GM23338 (cell line): ENCODE results near the gene RPL15. TPM values are rescaled to one million over a fixed set of nuclear protein-coding genes. Genes with fewer than 3 reads are reported as not detected.

Source experiments
- ATAC-seq: fragments of 200-7000 bp; cut with Tn5 transposase; 3 replicates; pipeline ENCODE4 v1.9.1; 2020
- DNase-seq: peaks from one replicate; pipeline ENCODE4 v3.0.0-alpha.2; 2015; ENCODE audit warnings: low spot score
- H2AFZ ChIP-seq: fragments of 200-600 bp; sonication (generic); 2 replicates; pipeline ENCODE4 v1.8.0; 2016; ENCODE audit warnings: antibody characterized with exemption, mild to moderate bottlenecking, moderate library complexity
- H3F3A ChIP-seq: fragments of 200-600 bp; sonication (generic); replicated peaks from 2 replicates; pipeline ENCODE4 v1.8.0; 2017; ENCODE audit warnings: antibody characterized with exemption, mixed run types, low read depth
- H3K27ac ChIP-seq: fragments of 200-600 bp; sonication (generic); 2 replicates; pipeline ENCODE4 v1.6.1; 2016; ENCODE audit warnings: low read depth
- H3K27me3 ChIP-seq: fragments of 200-600 bp; sonication (generic); 2 replicates; pipeline ENCODE4 v1.8.0; 2016; ENCODE audit warnings: mild to moderate bottlenecking, mixed run types, moderate library complexity; ENCODE audit not compliant: insufficient read depth
- H3K36me3 ChIP-seq: fragments of 200-600 bp; sonication (generic); 2 replicates; pipeline ENCODE4 v1.8.0; 2016; ENCODE audit warnings: mild to moderate bottlenecking; ENCODE audit not compliant: insufficient read depth
- H3K4me1 ChIP-seq: fragments of 200-600 bp; sonication (generic); 2 replicates; pipeline ENCODE4 v1.8.0; 2016; ENCODE audit warnings: mild to moderate bottlenecking, moderate library complexity; ENCODE audit not compliant: insufficient read depth
- H3K4me2 ChIP-seq: fragments of 200-600 bp; sonication (generic); 2 replicates; pipeline ENCODE4 v1.7.1; 2017; ENCODE audit warnings: mixed run types
- H3K4me3 ChIP-seq: fragments of 200-600 bp; sonication (generic); 2 replicates; pipeline ENCODE4 v1.6.1; 2016; ENCODE audit warnings: mixed run types
- H3K79me2 ChIP-seq: fragments of 200-600 bp; sonication (generic); replicated peaks from 2 replicates; pipeline ENCODE4 v1.8.0; 2017; ENCODE audit warnings: mild to moderate bottlenecking; ENCODE audit not compliant: insufficient read depth
- H3K9me2 ChIP-seq: fragments of 200-600 bp; sonication (generic); 2 replicates; pipeline ENCODE4 v1.8.0; 2017; ENCODE audit not compliant: insufficient read depth
- H4K20me1 ChIP-seq: fragments of 200-600 bp; sonication (generic); replicated peaks from 2 replicates; pipeline ENCODE4 v1.8.0; 2017; ENCODE audit warnings: mild to moderate bottlenecking; ENCODE audit not compliant: insufficient read depth
- H3K27ac Mint-ChIP-seq: 2 replicates; pipeline ENCODE4 v1.8.0; 2020; ENCODE audit warnings: inconsistent platforms, mild to moderate bottlenecking, moderate library complexity, mixed read lengths
- H3K27me3 Mint-ChIP-seq: 3 replicates; pipeline ENCODE4 v1.8.0; 2022; ENCODE audit warnings: low read depth, mild to moderate bottlenecking, moderate library complexity, mixed read lengths, inconsistent platforms; ENCODE audit not compliant: insufficient read depth, poor library complexity
- H3K36me3 Mint-ChIP-seq: 3 replicates; pipeline ENCODE4 v1.8.0; 2021; ENCODE audit warnings: low read depth, mild to moderate bottlenecking, inconsistent platforms, moderate library complexity, mixed read lengths
- H3K4me1 Mint-ChIP-seq: 3 replicates; pipeline ENCODE4 v1.8.0; 2020; ENCODE audit warnings: mild to moderate bottlenecking, inconsistent platforms, mixed read lengths
- H3K4me3 Mint-ChIP-seq: 3 replicates; pipeline ENCODE4 v1.8.0; 2021; ENCODE audit warnings: moderate library complexity, mild to moderate bottlenecking, inconsistent platforms, mixed read lengths
- H3K9me3 Mint-ChIP-seq: 3 replicates; pipeline ENCODE4 v1.8.0; 2020; ENCODE audit warnings: moderate library complexity, mild to moderate bottlenecking, inconsistent platforms, mixed read lengths
- CREB1 ChIP-seq: fragments of 250-450 bp; sonication (Bioruptor Pico); IDR thresholded peaks from 2 replicates; pipeline ENCODE4 v1.5.0; 2020; ENCODE audit warnings: low read depth, mild to moderate bottlenecking, moderate library complexity
- CTCF ChIP-seq, 2 experiments: fragments of 200-600 bp in 1 of 2; sonication (generic) in 1 of 2; conservative IDR thresholded peaks; 2 replicates each; pipeline versions ENCODE4 v1.5.1 to v1.6.1; 2016 to 2017; ENCODE audit warnings: antibody characterized with exemption in 2 of 2, low read depth in 2 of 2, mild to moderate bottlenecking in 2 of 2, moderate library complexity in 1 of 2
- ETS1 ChIP-seq: IDR thresholded peaks from 2 replicates; pipeline ENCODE4 v1.6.1; 2016; ENCODE audit warnings: antibody characterized with exemption
- EZH2 ChIP-seq: fragments of 200-600 bp; sonication (generic); IDR thresholded peaks from one replicate; pipeline ENCODE4 v1.8.0; 2017; ENCODE audit warnings: antibody characterized with exemption, mild to moderate bottlenecking, low read depth; ENCODE audit not compliant: unreplicated experiment
- EZH2phosphoT487 ChIP-seq: fragments of 200-600 bp; sonication (generic); IDR thresholded peaks from one replicate; pipeline ENCODE4 v1.8.1; 2018; ENCODE audit warnings: antibody characterized with exemption; ENCODE audit not compliant: unreplicated experiment
- NANOG ChIP-seq: IDR thresholded peaks from 2 replicates; pipeline ENCODE4 v1.6.1; 2016; ENCODE audit warnings: antibody characterized with exemption, borderline replicate concordance
- REST ChIP-seq: IDR thresholded peaks from one replicate; pipeline ENCODE4 v1.6.1; 2018; ENCODE audit warnings: antibody characterized with exemption; ENCODE audit not compliant: unreplicated experiment
- STAT1 ChIP-seq: IDR thresholded peaks from one replicate; pipeline ENCODE4 v1.6.1; 2016; ENCODE audit warnings: antibody characterized with exemption; ENCODE audit not compliant: unreplicated experiment
- ZNF114 ChIP-seq: fragments of 250-450 bp; sonication (Bioruptor Pico); IDR thresholded peaks from 2 replicates; pipeline ENCODE4 v1.5.0; 2020; ENCODE audit warnings: mild to moderate bottlenecking, moderate library complexity
- ZNF462 ChIP-seq: fragments of 250-450 bp; sonication (Bioruptor Pico); IDR thresholded peaks from 2 replicates; pipeline ENCODE4 v1.5.0; 2020; ENCODE audit warnings: mild to moderate bottlenecking, moderate library complexity
- polyA plus RNA-seq: library from polyadenylated mRNA; unstranded; fragments of >200 nt; fragmentation: Nextera tagmentation; extraction: Ambion mirVana; gene quantifications from 2 replicates; pipeline ENCODE4 v1.2.1, GENCODE V29; 2016
- total RNA-seq: library from RNA; depleted of rRNA; stranded (reverse); fragments of >200 nt; shearing (Covaris generic); gene quantifications from 2 replicates; pipeline ENCODE4 v1.2.3, GENCODE V29; 2014

Gene RPL15
- total and polyA plus RNA-seq, 2 experiments from 2014 or later, result 2,868 to 3,117 TPM

GRCh38 chr3:23953523-23953922, 36.6 kb downstream of the RPL15 start:
- Mint-ChIP-seq H3K9me3 (no peaks in the 10 kb centered on the region), H3K4me1 (peaks cover 16% of the 10 kb centered on the region; the same call in 2 of the 3 replicates), H3K36me3 (peaks cover 25% of the 10 kb centered on the region), H3K27me3 (no peaks in the 10 kb centered on the region), H3K27ac (no peak overlapping the region), H3K4me3 (no peak overlapping the region)
- TF ChIP-seq EZH2 (no peak), CREB1 (no peak), REST (no peak), STAT1 (no peak), CTCF (conservative IDR thresholded peaks at IDR 0.05; ENCODE audit: low read depth in 2 of 2) (no peak), ETS1 (no peak), EZH2phosphoT487 (no peak), ZNF114 (CRISPR knock-in tag) (no peak), ZNF462 (CRISPR knock-in tag) (no peak), NANOG (no peak)
- Histone ChIP-seq H3K4me3 (no peak overlapping the region), H3F3A (no peaks in the 10 kb centered on the region), H3K79me2 (peaks cover 93% of the 10 kb centered on the region), H3K4me1 (no peaks in the 10 kb centered on the region), H3K36me3 (no peaks in the 10 kb centered on the region), H4K20me1 (peaks cover 21% of the 10 kb centered on the region), H3K9me2 (no peaks in the 10 kb centered on the region), H2AFZ (no peak overlapping the region), H3K27ac (no peak overlapping the region), H3K27me3 (no peaks in the 10 kb centered on the region), H3K4me2 (no peak overlapping the region)
- ATAC-seq, result no peak
- no peak for DNase-seq
